Osteocyte (in vitro differentiated cells): Measurements from ENCODE around the gene OOSP4A. TPM values are rescaled to one million over a fixed set of nuclear protein-coding genes. Genes with fewer than 3 reads are reported as not detected.
"Not testable (repeated sequence)": the region's sequence is repeated elsewhere in the genome, so short reads cannot be mapped to it uniquely, and the experiment has no call there.

Experiments
- DNase-seq: peaks from one replicate; pipeline ENCODE4 v3.0.0; 2021; ENCODE audit warnings: mixed read lengths; ENCODE audit not compliant: unreplicated experiment; ENCODE audit errors: extremely low spot score
- H3K27ac Mint-ChIP-seq: one replicate; pipeline ENCODE4 v1.8.0; 2021; ENCODE audit warnings: mild to moderate bottlenecking, mixed read lengths; ENCODE audit not compliant: unreplicated experiment
- H3K27me3 Mint-ChIP-seq: one replicate; pipeline ENCODE4 v1.8.0; 2021; ENCODE audit warnings: mixed read lengths; ENCODE audit not compliant: unreplicated experiment
- H3K36me3 Mint-ChIP-seq: one replicate; pipeline ENCODE4 v1.8.0; 2021; ENCODE audit warnings: mixed read lengths; ENCODE audit not compliant: unreplicated experiment
- H3K4me1 Mint-ChIP-seq: one replicate; pipeline ENCODE4 v1.8.0; 2021; ENCODE audit warnings: mixed read lengths; ENCODE audit not compliant: unreplicated experiment
- H3K4me3 Mint-ChIP-seq: one replicate; pipeline ENCODE4 v1.8.0; 2021; ENCODE audit warnings: mild to moderate bottlenecking, moderate library complexity, mixed read lengths; ENCODE audit not compliant: unreplicated experiment
- H3K9me3 Mint-ChIP-seq: one replicate; pipeline ENCODE4 v1.8.0; 2021; ENCODE audit warnings: mixed read lengths; ENCODE audit not compliant: unreplicated experiment
- CTCF ChIP-seq: fragments of 200-600 bp; sonication (generic); IDR thresholded peaks from 2 replicates; pipeline ENCODE4 v1.5.0; 2021; ENCODE audit warnings: antibody characterized with exemption, mild to moderate bottlenecking, moderate library complexity
- total RNA-seq: library from RNA; stranded (reverse); gene quantifications from 2 replicates; pipeline ENCODE4 v1.2.1, GENCODE V29; 2021

Gene OOSP4A
- total RNA-seq, 1 donor from 2014 or later: not detected

- no peak overlapping the region for H3K4me3 Mint-ChIP-seq
- no peaks in the 10 kb centered on the region for H3K4me1 Mint-ChIP-seq
- DNase-seq: no peak
- no peak overlapping the region for H3K27ac Mint-ChIP-seq
- H3K9me3 Mint-ChIP-seq: no peaks in the 10 kb centered on the region
- no peak for TF ChIP-seq CTCF
- no peaks in the 10 kb centered on the region for H3K36me3 Mint-ChIP-seq
- no peaks in the 10 kb centered on the region for H3K27me3 Mint-ChIP-seq
Observed at GRCh38 chr11:59968395-59968783, 4.6 kb downstream of the OOSP4A start.

GRCh38 chr11:59973097-59973496 is 9.3 kb downstream of the OOSP4A start:
- Mint-ChIP-seq H3K27ac (no peak overlapping the region), H3K9me3 (no peaks in the 10 kb centered on the region), H3K4me1 (no peaks in the 10 kb centered on the region), H3K27me3 (no peaks in the 10 kb centered on the region), H3K36me3 (no peaks in the 10 kb centered on the region), H3K4me3 (no peak overlapping the region)
- no peak for DNase-seq
- TF ChIP-seq CTCF: no peak

- Mint-ChIP-seq H3K27me3 (no peaks in the 10 kb centered on the region), H3K27ac (no peak overlapping the region)
Observed at GRCh38 chr11:59981106-59981770, 17.4 kb downstream of the OOSP4A start.

GRCh38 chr11:59982037-59982436 is 18.2 kb downstream of the OOSP4A start:
- not testable (repeated sequence) for H3K36me3 Mint-ChIP-seq, H3K4me3 Mint-ChIP-seq, H3K9me3 Mint-ChIP-seq, H3K27ac Mint-ChIP-seq, H3K27me3 Mint-ChIP-seq, H3K4me1 Mint-ChIP-seq, DNase-seq

More at GRCh38 chr11:59981106-59981770, 17.4 kb downstream of the OOSP4A start:
- H3K4me1 Mint-ChIP-seq: no peaks in the 10 kb centered on the region
- TF ChIP-seq CTCF: no peak
- no peaks in the 10 kb centered on the region for H3K36me3 Mint-ChIP-seq
- no peak for DNase-seq
- H3K4me3 Mint-ChIP-seq: no peak overlapping the region
- H3K9me3 Mint-ChIP-seq: no peaks in the 10 kb centered on the region

GRCh38 chr11:59983212-59983611 is 19.4 kb downstream of the OOSP4A start:
- no peak for TF ChIP-seq CTCF
- Mint-ChIP-seq H3K27ac (no peak overlapping the region), H3K27me3 (no peaks in the 10 kb centered on the region), H3K4me1 (no peaks in the 10 kb centered on the region), H3K4me3 (no peak overlapping the region), H3K36me3 (no peaks in the 10 kb centered on the region), H3K9me3 (no peaks in the 10 kb centered on the region)
- no peak for DNase-seq

GRCh38 chr11:59984368-59984767 is 20.5 kb downstream of the OOSP4A start:
- H3K27ac Mint-ChIP-seq: no peak overlapping the region
- H3K27me3 Mint-ChIP-seq: no peaks in the 10 kb centered on the region
- H3K36me3 Mint-ChIP-seq: no peaks in the 10 kb centered on the region
- no peak for DNase-seq
- no peak overlapping the region for H3K4me3 Mint-ChIP-seq
- peaks cover 6% of the 10 kb centered on the region for H3K9me3 Mint-ChIP-seq
- H3K4me1 Mint-ChIP-seq: no peaks in the 10 kb centered on the region
- TF ChIP-seq CTCF: no peak
